HepG2 (cell line): Measurements from ENCODE around the gene BCL2L2. TPM values are rescaled to one million over a fixed set of nuclear protein-coding genes. Genes with fewer than 3 reads are reported as not detected.

ENCODE experiments used
- CAMTA2 ChIP-seq: sonication (generic); formaldehyde crosslinking; IDR thresholded peaks from 2 replicates; pipeline ENCODE4 v1.4.0; 2020; ENCODE audit warnings: mild to moderate bottlenecking, missing genetic modification reagents, borderline replicate concordance
- EEA1 ChIP-seq: sonication (generic); formaldehyde crosslinking; IDR thresholded peaks from 2 replicates; pipeline ENCODE4 v1.5.1; 2020; ENCODE audit warnings: mild to moderate bottlenecking, missing genetic modification reagents, borderline replicate concordance
- ETV6 ChIP-seq: sonication (generic); formaldehyde crosslinking; conservative IDR thresholded peaks from 2 replicates; pipeline ENCODE4 v1.4.0; 2020; ENCODE audit warnings: missing genetic modification reagents
- FOXJ3 ChIP-seq: sonication (generic); formaldehyde crosslinking; IDR thresholded peaks from 2 replicates; pipeline ENCODE4 v1.4.0; 2020; ENCODE audit warnings: missing genetic modification reagents, mild to moderate bottlenecking, borderline replicate concordance
- KAT7 ChIP-seq: IDR thresholded peaks from 2 replicates; pipeline ENCODE4 v1.6.1; 2018; ENCODE audit warnings: borderline replicate concordance, missing compliant biosample characterization
- NFYC ChIP-seq: IDR thresholded peaks from 2 replicates; pipeline ENCODE4 v1.6.1; 2016; ENCODE audit warnings: missing genetic modification reagents, missing compliant biosample characterization
- POGZ ChIP-seq: sonication (generic); formaldehyde crosslinking; IDR thresholded peaks from 2 replicates; pipeline ENCODE4 v1.4.0; 2020; ENCODE audit warnings: mild to moderate bottlenecking, missing genetic modification reagents
- POLR2G ChIP-seq: fragments of 200-400 bp; formaldehyde crosslinking; IDR thresholded peaks from 2 replicates; pipeline ENCODE4 v1.6.1; 2018; ENCODE audit warnings: mild to moderate bottlenecking, low read depth, low read length, moderate library complexity
- PRDM10 ChIP-seq: sonication (generic); formaldehyde crosslinking; IDR thresholded peaks from 2 replicates; pipeline ENCODE4 v1.4.0; 2020; ENCODE audit warnings: low read depth, missing genetic modification reagents
- RCOR2 ChIP-seq: IDR thresholded peaks from 2 replicates; pipeline ENCODE4 v1.6.1; 2016; ENCODE audit warnings: missing biosample characterization, missing genetic modification reagents
- SIX1 ChIP-seq: sonication (generic); formaldehyde crosslinking; IDR thresholded peaks from 2 replicates; pipeline ENCODE4 v1.4.0; 2020; ENCODE audit warnings: missing genetic modification reagents, borderline replicate concordance
- TOE1 ChIP-seq: sonication (generic); formaldehyde crosslinking; IDR thresholded peaks from 2 replicates; pipeline ENCODE4 v1.4.0; 2020; ENCODE audit warnings: mild to moderate bottlenecking, missing genetic modification reagents
- ZKSCAN1 ChIP-seq: fragments of 150-350 bp; IDR thresholded peaks from 2 replicates; pipeline ENCODE4 v1.6.1; 2014; ENCODE audit warnings: low read length
- ZKSCAN8 ChIP-seq: IDR thresholded peaks from 2 replicates; pipeline ENCODE4 v1.6.1; 2016; ENCODE audit warnings: borderline replicate concordance, missing genetic modification reagents, missing compliant biosample characterization
- ZNF317 ChIP-seq: sonication (generic); formaldehyde crosslinking; IDR thresholded peaks from 2 replicates; pipeline ENCODE4 v1.5.0; 2020; ENCODE audit warnings: mild to moderate bottlenecking, missing genetic modification reagents
- ZNF33A ChIP-seq: sonication (generic); formaldehyde crosslinking; IDR thresholded peaks from 2 replicates; pipeline ENCODE4 v1.5.1; 2020; ENCODE audit warnings: missing genetic modification reagents, mild to moderate bottlenecking, moderate library complexity, borderline replicate concordance
- ZNF382 ChIP-seq: sonication (generic); formaldehyde crosslinking; IDR thresholded peaks from 2 replicates; pipeline ENCODE4 v1.5.0; 2020; ENCODE audit warnings: missing genetic modification reagents, mild to moderate bottlenecking, borderline replicate concordance
- ZNF746 ChIP-seq: sonication (generic); formaldehyde crosslinking; IDR thresholded peaks from 2 replicates; pipeline ENCODE4 v1.8.0; 2022; ENCODE audit warnings: mild to moderate bottlenecking, missing genetic modification reagents
- ZNF841 ChIP-seq: sonication (generic); formaldehyde crosslinking; IDR thresholded peaks from 2 replicates; pipeline ENCODE4 v1.8.1; 2023; ENCODE audit warnings: missing genetic modification reagents, borderline replicate concordance
- ZSCAN29 ChIP-seq: sonication (generic); formaldehyde crosslinking; conservative IDR thresholded peaks from 2 replicates; pipeline ENCODE4 v1.4.0; 2020; ENCODE audit warnings: mild to moderate bottlenecking, missing genetic modification reagents
- polyA plus RNA-seq, 8 experiments: library from polyadenylated mRNA; depleted of rRNA in 3 of 8; stranded (reverse) in 7 of 8; unstranded in 1 of 8; fragments of >200 nt; fragmentation: Illumina TruSeq in 4 of 8; extraction: Trizol in 4 of 8; gene quantifications; 2 replicates each; pipeline versions ENCODE4 v1.2.1 to v1.2.3, GENCODE V29; 2011 to 2016; ENCODE audit warnings: low read depth in 4 of 8, missing spikeins in 1 of 8, mixed read lengths in 1 of 8; ENCODE audit not compliant: insufficient read depth in 1 of 8
- total RNA-seq, 5 experiments: library from RNA; depleted of rRNA; stranded (reverse); fragments of >200 nt; fragmentation: Illumina TruSeq; extraction: Trizol; gene quantifications; 2 replicates each; pipeline ENCODE4 v1.2.3, GENCODE V29; 2016; ENCODE audit warnings: low read depth in 1 of 5
- TF ChIP-seq, protein P1 (sequence below): sonication (generic); formaldehyde crosslinking; IDR thresholded peaks from 2 replicates; pipeline ENCODE4 v1.8.1; 2023; ENCODE audit warnings: mild to moderate bottlenecking, inconsistent platforms, moderate library complexity, missing genetic modification reagents, borderline replicate concordance
- TF ChIP-seq, protein P2 (sequence below): IDR thresholded peaks from 2 replicates; pipeline ENCODE4 v1.6.1; 2016; ENCODE audit warnings: missing biosample characterization, missing genetic modification reagents, low read depth

Gene BCL2L2
- total and polyA plus RNA-seq, 2 of the 13 experiments (the other 11 are each of a cell fraction or from before 2014, with no cell fraction given) = 28.1 to 49.8 TPM

DNA sequence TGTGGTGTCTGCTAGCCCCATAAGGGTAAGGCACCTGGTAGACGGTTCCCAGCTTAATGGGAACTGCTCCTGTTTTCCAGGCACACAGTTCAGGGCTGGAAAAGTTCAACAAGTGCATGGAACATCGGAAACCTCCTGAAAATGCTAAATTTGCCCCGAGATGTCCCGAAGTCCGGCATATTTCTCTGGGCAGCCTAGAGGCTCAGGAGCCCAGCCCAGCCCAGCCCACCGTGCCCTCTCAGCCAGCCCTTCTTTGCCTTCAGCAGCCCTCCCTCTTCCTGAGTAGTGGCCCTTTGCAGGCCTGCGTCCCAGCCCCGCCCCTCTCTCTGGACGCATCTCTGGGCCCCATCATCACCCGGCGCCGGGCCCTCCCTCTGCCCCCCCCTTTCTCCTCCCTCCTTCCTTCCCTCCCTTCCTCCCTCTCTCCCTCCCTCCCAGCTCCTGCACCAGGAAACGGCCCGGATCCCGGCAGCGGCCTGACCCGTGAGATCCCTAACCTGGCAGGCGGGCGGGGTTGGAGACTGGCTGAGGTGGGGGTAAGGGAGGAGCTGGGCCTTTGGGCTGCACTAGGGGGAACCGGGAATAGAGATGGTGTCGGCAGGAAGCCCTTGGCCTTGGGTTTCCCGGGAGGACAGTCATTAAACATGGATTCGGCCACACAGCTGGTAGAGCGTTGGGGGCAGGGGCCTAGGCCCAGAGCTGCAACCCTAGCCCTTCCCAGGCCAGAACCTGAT is at the start of gene BCL2L2 (continued):
- TF ChIP-seq PRDM10 (CRISPR knock-in tag) (peak; percentile 65), ZSCAN29 (CRISPR knock-in tag) (peak; percentile 90), EEA1 (peak; percentile 76; the same call in 1 of the 2 replicates), ETV6 (CRISPR knock-in tag) (peak; percentile 82; the same call in 1 of the 2 replicates), POLR2G (peak; percentile 100), ZNF746 (CRISPR knock-in tag) (no peak), POGZ (CRISPR knock-in tag) (peak; percentile 98), ZNF317 (CRISPR knock-in tag) (peak; percentile 89), ZKSCAN8 (CRISPR knock-in tag) (peak; percentile 78; the same call in 1 of the 2 replicates), ZNF382 (CRISPR knock-in tag) (no peak), RCOR2 (peak; percentile 60; the same call in 1 of the 2 replicates), NFYC (CRISPR knock-in tag) (peak; percentile 72), TOE1 (CRISPR knock-in tag) (no peak; the same call in none of the 2 replicates), ZKSCAN1 (peak; percentile 79), SIX1 (no peak; the same call in none of the 2 replicates), CAMTA2 (CRISPR knock-in tag) (no peak; the same call in 1 of the 2 replicates), ZNF33A (CRISPR knock-in tag) (no peak), ZNF841 (no peak), FOXJ3 (CRISPR knock-in tag) (peak; percentile 66; the same call in 1 of the 2 replicates), KAT7 (CRISPR knock-in tag) (peak; percentile 92)
- TF ChIP-seq, protein P1, sequence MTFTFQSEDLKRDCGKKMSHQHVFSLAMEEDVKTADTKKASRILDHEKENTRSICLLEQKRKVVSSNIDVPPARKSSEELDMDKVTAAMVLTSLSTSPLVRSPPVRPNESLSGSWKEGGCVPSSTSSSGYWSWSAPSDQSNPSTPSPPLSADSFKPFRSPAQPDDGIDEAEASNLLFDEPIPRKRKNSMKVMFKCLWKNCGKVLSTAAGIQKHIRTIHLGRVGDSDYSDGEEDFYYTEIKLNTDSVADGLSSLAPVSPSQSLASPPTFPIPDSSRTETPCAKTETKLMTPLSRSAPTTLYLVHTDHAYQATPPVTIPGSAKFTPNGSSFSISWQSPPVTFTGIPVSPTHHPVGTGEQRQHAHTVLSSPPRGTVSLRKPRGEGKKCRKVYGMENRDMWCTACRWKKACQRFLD (CRISPR knock-in tag) = peak; percentile 97; the same call in 1 of the 2 replicates
- TF ChIP-seq, protein P2, sequence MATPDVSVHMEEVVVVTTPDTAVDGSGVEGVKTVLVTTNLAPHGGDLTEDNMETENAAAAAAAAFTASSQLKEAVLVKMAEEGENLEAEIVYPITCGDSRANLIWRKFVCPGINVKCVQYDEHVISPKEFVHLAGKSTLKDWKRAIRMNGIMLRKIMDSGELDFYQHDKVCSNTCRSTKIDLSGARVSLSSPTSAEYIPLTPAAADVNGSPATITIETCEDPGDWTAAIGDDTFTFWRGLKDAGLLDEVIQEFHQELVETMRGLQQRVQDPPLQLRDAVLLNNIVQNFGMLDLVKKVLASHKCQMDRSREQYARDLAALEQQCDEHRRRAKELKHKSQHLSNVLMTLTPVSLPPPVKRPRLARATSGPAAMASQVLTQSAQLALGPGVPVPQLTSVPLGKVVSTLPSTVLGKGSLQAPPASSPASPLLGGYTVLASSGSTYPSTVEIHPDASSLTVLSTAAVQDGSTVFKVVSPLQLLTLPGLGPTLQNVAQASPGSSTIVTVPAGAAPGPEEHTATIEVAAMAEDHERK = peak; percentile 69; the same call in 1 of the 2 replicates
